ENCODE measurements around the gene POLE3.
"Not testable (repeated sequence)": the region's sequence is repeated elsewhere in the genome, so short reads cannot be mapped to it uniquely, and the experiment has no call there.

The POLE3 gene

GRCh38 chr9:113410207-113410864 is at the start of gene POLE3, which contains the start of gene C9orf43:
POLE3 (minus strand) TSS chr9:113410675; CDS start chr9:113410293, 382 bp downstream.
C9orf43 (plus strand) TSS chr9:113410747; CDS start chr9:113413494, 2,747 bp downstream.
- peak; percentile 92 for DNase-seq

GRCh38 chr9:113456235-113456634 is 45.8 kb upstream of the POLE3 start:
- DNase-seq, result no peak

GRCh38 chr9:113454914-113455761 is 44.7 kb upstream of the POLE3 start:
- DNase-seq, result no peak

GRCh38 chr9:113452113-113452605 is 41.7 kb upstream of the POLE3 start:
- no peak for DNase-seq

GRCh38 chr9:113449376-113449775 is 38.9 kb upstream of the POLE3 start:
- no peak for DNase-seq

GRCh38 chr9:113446323-113446740 is 35.9 kb upstream of the POLE3 start:
- no peak for DNase-seq

- no peak for DNase-seq
Measured at GRCh38 chr9:113444736-113445135, 34.3 kb upstream of the POLE3 start.

GRCh38 chr9:113437716-113438115 is 27.2 kb upstream of the POLE3 start:
- not testable (repeated sequence) for DNase-seq

GRCh38 chr9:113436728-113437515 is 26.4 kb upstream of the POLE3 start:
- DNase-seq, result no peak

GRCh38 chr9:113431191-113431590 is 20.7 kb upstream of the POLE3 start:
- DNase-seq, result no peak

- DNase-seq, result no peak
Measured at GRCh38 chr9:113428062-113428615, 17.7 kb upstream of the POLE3 start.

- no peak for DNase-seq
Measured at GRCh38 chr9:113427629-113428028, 17.2 kb upstream of the POLE3 start.

- no peak for DNase-seq
Measured at GRCh38 chr9:113426701-113427100, 16.2 kb upstream of the POLE3 start.

GRCh38 chr9:113425072-113425471 is 14.6 kb upstream of the POLE3 start:
- no peak for DNase-seq

GRCh38 chr9:113421726-113422125 is 11.3 kb upstream of the POLE3 start:
- no peak for DNase-seq

- no peak for DNase-seq
Measured at GRCh38 chr9:113417370-113417769, 6.9 kb upstream of the POLE3 start.

- DNase-seq, result no peak
Measured at GRCh38 chr9:113416149-113416721, 5.8 kb upstream of the POLE3 start.

GRCh38 chr9:113409883-113410206 is 630 bp downstream of the POLE3 start:
- DNase-seq, result no peak

GRCh38 chr9:113409481-113409880 is 994 bp downstream of the POLE3 start:
- no peak for DNase-seq

- peak; percentile 42 for DNase-seq
Measured at GRCh38 chr9:113406873-113407511, 3.5 kb downstream of the POLE3 start.

- not testable (repeated sequence) for DNase-seq
Measured at GRCh38 chr9:113406353-113406752, 4.1 kb downstream of the POLE3 start.

GRCh38 chr9:113403646-113404045 is 6.8 kb downstream of the POLE3 start:
- no peak for DNase-seq
